Measurements from ENCODE around the gene ZNF697. TPM values are rescaled to one million over a fixed set of nuclear protein-coding genes. Genes with fewer than 3 reads are reported as not detected.

Gene ZNF697
- total RNA-seq, 1 donor from 2014 or later, result 46.1 TPM

DNA sequence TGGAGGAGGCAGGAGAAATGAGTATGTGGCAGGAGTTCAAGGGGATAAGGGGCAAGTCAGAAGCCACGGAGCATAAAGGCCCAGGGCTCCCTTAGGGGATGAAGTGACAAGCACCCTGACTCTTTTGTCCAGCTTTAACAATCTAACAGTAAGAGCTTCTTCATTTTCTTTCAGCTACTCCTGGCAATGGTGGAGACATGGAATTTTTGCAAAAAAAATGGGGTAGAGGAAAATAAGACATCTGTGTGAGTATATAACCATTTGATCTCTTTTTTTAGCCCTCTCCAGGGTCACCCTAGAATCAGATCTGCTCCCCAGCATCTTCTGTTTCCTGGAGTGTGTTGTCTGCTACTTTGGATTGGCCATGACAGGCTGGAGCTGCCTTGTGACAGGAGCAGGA is 47.1 kb downstream of the ZNF697 start:
- Mint-ChIP-seq H3K27ac (ENCODE audit: unreplicated experiment) (peak overlapping the region; percentile 47), H3K4me3 (ENCODE audit: unreplicated experiment) (no peak overlapping the region), H3K36me3 (ENCODE audit: low read depth, unreplicated experiment) (peaks cover 11% of the 10 kb centered on the region), H3K9me3 (ENCODE audit: unreplicated experiment) (peaks cover 7% of the 10 kb centered on the region), H3K27me3 (ENCODE audit: low read depth, unreplicated experiment) (no peaks in the 10 kb centered on the region), H3K4me1 (ENCODE audit: low read depth, unreplicated experiment) (peaks cover 43% of the 10 kb centered on the region)
- no peak overlapping the region for H3K9ac ChIP-seq (ENCODE audit: low read length)
- no peaks in the 10 kb centered on the region for H3K9me3 ChIP-seq (ENCODE audit: insufficient read depth, low read depth, low read length)
- H3K4me1 ChIP-seq (ENCODE audit: insufficient read depth, low read length), result peaks cover 6% of the 10 kb centered on the region
- no peaks in the 10 kb centered on the region for H3K79me2 ChIP-seq (ENCODE audit: insufficient read depth, low read length)
- FAIRE-seq (no peak), DNase-seq (ENCODE audit: low read depth) (no peak)
- H3K4me3 ChIP-seq (ENCODE audit: insufficient read depth, low read depth, low read length), result no peak overlapping the region
- TF ChIP-seq, protein P1, sequence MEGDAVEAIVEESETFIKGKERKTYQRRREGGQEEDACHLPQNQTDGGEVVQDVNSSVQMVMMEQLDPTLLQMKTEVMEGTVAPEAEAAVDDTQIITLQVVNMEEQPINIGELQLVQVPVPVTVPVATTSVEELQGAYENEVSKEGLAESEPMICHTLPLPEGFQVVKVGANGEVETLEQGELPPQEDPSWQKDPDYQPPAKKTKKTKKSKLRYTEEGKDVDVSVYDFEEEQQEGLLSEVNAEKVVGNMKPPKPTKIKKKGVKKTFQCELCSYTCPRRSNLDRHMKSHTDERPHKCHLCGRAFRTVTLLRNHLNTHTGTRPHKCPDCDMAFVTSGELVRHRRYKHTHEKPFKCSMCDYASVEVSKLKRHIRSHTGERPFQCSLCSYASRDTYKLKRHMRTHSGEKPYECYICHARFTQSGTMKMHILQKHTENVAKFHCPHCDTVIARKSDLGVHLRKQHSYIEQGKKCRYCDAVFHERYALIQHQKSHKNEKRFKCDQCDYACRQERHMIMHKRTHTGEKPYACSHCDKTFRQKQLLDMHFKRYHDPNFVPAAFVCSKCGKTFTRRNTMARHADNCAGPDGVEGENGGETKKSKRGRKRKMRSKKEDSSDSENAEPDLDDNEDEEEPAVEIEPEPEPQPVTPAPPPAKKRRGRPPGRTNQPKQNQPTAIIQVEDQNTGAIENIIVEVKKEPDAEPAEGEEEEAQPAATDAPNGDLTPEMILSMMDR (IDR thresholded peaks at IDR 0.05; ENCODE audit: insufficient read depth, low read depth, low read length), result no peak
- no peak for TF ChIP-seq EZH2 (IDR thresholded peaks at IDR 0.05; ENCODE audit: insufficient read depth, low read length)
- H3K4me2 ChIP-seq (ENCODE audit: low read length), result no peak overlapping the region
- H3K27ac ChIP-seq (ENCODE audit: low read depth, low read length), result no peak overlapping the region
- H3K27me3 ChIP-seq (ENCODE audit: insufficient read depth, low read length), result peaks cover 10% of the 10 kb centered on the region
- no peaks in the 10 kb centered on the region for H4K20me1 ChIP-seq (ENCODE audit: insufficient read depth, low read length)
- no peaks in the 10 kb centered on the region for H3K36me3 ChIP-seq (ENCODE audit: insufficient read depth, low read length)
- no peak overlapping the region for H2AFZ ChIP-seq (ENCODE audit: low read depth, low read length)

DNA sequence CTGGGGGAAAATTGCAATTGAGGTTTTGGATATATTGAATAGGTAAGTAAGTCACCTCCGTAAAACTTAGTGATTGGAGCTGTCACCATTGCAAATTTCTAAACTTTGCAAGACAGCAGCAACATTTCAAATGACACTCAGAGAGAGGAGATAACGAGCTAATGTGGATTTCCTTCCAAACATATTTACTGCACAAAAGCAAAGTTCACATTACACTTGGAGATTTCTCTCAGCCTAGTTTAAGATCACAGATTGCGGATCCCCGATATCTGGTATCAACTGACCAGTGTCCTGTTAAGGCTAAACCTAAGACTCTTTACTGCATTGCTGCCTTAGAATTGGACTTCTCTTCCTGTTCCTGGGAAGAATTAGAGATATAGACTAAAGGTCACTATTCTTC is 47.5 kb downstream of the ZNF697 start:
- Mint-ChIP-seq H3K9me3 (ENCODE audit: unreplicated experiment) (peaks cover 7% of the 10 kb centered on the region), H3K4me3 (ENCODE audit: unreplicated experiment) (no peak overlapping the region), H3K36me3 (ENCODE audit: low read depth, unreplicated experiment) (peaks cover 14% of the 10 kb centered on the region), H3K27ac (ENCODE audit: unreplicated experiment) (no peak overlapping the region), H3K27me3 (ENCODE audit: low read depth, unreplicated experiment) (no peaks in the 10 kb centered on the region), H3K4me1 (ENCODE audit: low read depth, unreplicated experiment) (peaks cover 38% of the 10 kb centered on the region)
- Histone ChIP-seq H3K4me3 (ENCODE audit: insufficient read depth, low read depth, low read length) (no peak overlapping the region), H3K4me1 (ENCODE audit: insufficient read depth, low read length) (peaks cover 6% of the 10 kb centered on the region), H3K79me2 (ENCODE audit: insufficient read depth, low read length) (no peaks in the 10 kb centered on the region), H2AFZ (ENCODE audit: low read depth, low read length) (no peak overlapping the region), H3K9me3 (ENCODE audit: insufficient read depth, low read depth, low read length) (no peaks in the 10 kb centered on the region), H4K20me1 (ENCODE audit: insufficient read depth, low read length) (no peaks in the 10 kb centered on the region), H3K27me3 (ENCODE audit: insufficient read depth, low read length) (peaks cover 10% of the 10 kb centered on the region), H3K9ac (ENCODE audit: low read length) (no peak overlapping the region), H3K4me2 (ENCODE audit: low read length) (no peak overlapping the region), H3K36me3 (ENCODE audit: insufficient read depth, low read length) (no peaks in the 10 kb centered on the region), H3K27ac (ENCODE audit: low read depth, low read length) (no peak overlapping the region)
- TF ChIP-seq, protein P1 (IDR thresholded peaks at IDR 0.05; ENCODE audit: insufficient read depth, low read depth, low read length), result no peak
- TF ChIP-seq EZH2 (IDR thresholded peaks at IDR 0.05; ENCODE audit: insufficient read depth, low read length), result no peak
- FAIRE-seq (no peak), DNase-seq (ENCODE audit: low read depth) (no peak)

DNA sequence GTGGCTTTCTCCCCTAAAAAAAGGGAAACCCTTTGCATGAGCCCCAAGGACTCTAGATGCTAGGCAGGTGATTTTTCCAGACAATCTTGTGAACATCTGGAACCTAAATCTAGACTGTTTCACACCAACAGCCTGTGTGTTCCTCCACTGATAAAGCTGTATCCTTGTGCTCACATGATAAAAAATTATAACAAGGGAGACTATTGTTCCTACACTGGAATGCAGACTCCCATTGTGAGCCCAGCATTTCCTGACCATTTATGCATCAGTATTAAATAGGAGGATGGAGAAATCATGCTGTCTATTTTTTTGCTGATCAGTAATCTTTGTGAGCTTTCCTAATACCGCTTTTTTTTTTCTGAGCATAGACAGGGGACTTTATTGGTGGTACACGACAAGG is 52.5 kb downstream of the ZNF697 start:
- Mint-ChIP-seq H3K27me3 (ENCODE audit: low read depth, unreplicated experiment) (no peaks in the 10 kb centered on the region), H3K4me3 (ENCODE audit: unreplicated experiment) (no peak overlapping the region), H3K27ac (ENCODE audit: unreplicated experiment) (no peak overlapping the region), H3K36me3 (ENCODE audit: low read depth, unreplicated experiment) (peaks cover 6% of the 10 kb centered on the region), H3K4me1 (ENCODE audit: low read depth, unreplicated experiment) (peaks cover 27% of the 10 kb centered on the region), H3K9me3 (ENCODE audit: unreplicated experiment) (peaks cover 3% of the 10 kb centered on the region)
- Histone ChIP-seq H3K9me3 (ENCODE audit: insufficient read depth, low read depth, low read length) (no peaks in the 10 kb centered on the region), H3K4me2 (ENCODE audit: low read length) (no peak overlapping the region), H4K20me1 (ENCODE audit: insufficient read depth, low read length) (no peaks in the 10 kb centered on the region), H3K4me1 (ENCODE audit: insufficient read depth, low read length) (no peaks in the 10 kb centered on the region), H3K36me3 (ENCODE audit: insufficient read depth, low read length) (no peaks in the 10 kb centered on the region), H3K27me3 (ENCODE audit: insufficient read depth, low read length) (peaks cover 8% of the 10 kb centered on the region), H3K79me2 (ENCODE audit: insufficient read depth, low read length) (no peaks in the 10 kb centered on the region), H3K4me3 (ENCODE audit: insufficient read depth, low read depth, low read length) (no peak overlapping the region), H2AFZ (ENCODE audit: low read depth, low read length) (no peak overlapping the region), H3K9ac (ENCODE audit: low read length) (no peak overlapping the region), H3K27ac (ENCODE audit: low read depth, low read length) (no peak overlapping the region)
- FAIRE-seq (no peak), DNase-seq (ENCODE audit: low read depth) (no peak)
- TF ChIP-seq, protein P1 (IDR thresholded peaks at IDR 0.05; ENCODE audit: insufficient read depth, low read depth, low read length), result no peak
- TF ChIP-seq EZH2 (IDR thresholded peaks at IDR 0.05; ENCODE audit: insufficient read depth, low read length), result no peak

Measured in astrocyte (in vitro differentiated cells and primary cell).